ENCODE measurements around the gene FLRT2.

- TF ChIP-seq MAFK (IDR thresholded peaks at IDR 0.05; ENCODE audit: low read depth, low read length) = no peak
- no peak for TF ChIP-seq POLR2A (IDR thresholded peaks at IDR 0.05; ENCODE audit: low read depth, low read length)
- TF ChIP-seq, protein P1, sequence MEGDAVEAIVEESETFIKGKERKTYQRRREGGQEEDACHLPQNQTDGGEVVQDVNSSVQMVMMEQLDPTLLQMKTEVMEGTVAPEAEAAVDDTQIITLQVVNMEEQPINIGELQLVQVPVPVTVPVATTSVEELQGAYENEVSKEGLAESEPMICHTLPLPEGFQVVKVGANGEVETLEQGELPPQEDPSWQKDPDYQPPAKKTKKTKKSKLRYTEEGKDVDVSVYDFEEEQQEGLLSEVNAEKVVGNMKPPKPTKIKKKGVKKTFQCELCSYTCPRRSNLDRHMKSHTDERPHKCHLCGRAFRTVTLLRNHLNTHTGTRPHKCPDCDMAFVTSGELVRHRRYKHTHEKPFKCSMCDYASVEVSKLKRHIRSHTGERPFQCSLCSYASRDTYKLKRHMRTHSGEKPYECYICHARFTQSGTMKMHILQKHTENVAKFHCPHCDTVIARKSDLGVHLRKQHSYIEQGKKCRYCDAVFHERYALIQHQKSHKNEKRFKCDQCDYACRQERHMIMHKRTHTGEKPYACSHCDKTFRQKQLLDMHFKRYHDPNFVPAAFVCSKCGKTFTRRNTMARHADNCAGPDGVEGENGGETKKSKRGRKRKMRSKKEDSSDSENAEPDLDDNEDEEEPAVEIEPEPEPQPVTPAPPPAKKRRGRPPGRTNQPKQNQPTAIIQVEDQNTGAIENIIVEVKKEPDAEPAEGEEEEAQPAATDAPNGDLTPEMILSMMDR (conservative IDR thresholded peaks at IDR 0.05; ENCODE audit: low read depth, low read length) = no peak
- no peak for TF ChIP-seq SMC3 (IDR thresholded peaks at IDR 0.05; ENCODE audit: low read depth, low read length)
- no peak for TF ChIP-seq RCOR1 (IDR thresholded peaks at IDR 0.05; ENCODE audit: insufficient replicate concordance, low read length)
- TF ChIP-seq, protein P2, sequence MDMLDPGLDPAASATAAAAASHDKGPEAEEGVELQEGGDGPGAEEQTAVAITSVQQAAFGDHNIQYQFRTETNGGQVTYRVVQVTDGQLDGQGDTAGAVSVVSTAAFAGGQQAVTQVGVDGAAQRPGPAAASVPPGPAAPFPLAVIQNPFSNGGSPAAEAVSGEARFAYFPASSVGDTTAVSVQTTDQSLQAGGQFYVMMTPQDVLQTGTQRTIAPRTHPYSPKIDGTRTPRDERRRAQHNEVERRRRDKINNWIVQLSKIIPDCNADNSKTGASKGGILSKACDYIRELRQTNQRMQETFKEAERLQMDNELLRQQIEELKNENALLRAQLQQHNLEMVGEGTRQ (IDR thresholded peaks at IDR 0.05; ENCODE audit: low read depth, low read length) = no peak
- no peak for TF ChIP-seq RAD21 (IDR thresholded peaks at IDR 0.05; ENCODE audit: low read length)
- no peak for TF ChIP-seq MAZ (IDR thresholded peaks at IDR 0.05; ENCODE audit: borderline replicate concordance, low read depth, low read length)
- no peak for TF ChIP-seq CEBPB (IDR thresholded peaks at IDR 0.05; ENCODE audit: low read depth, low read length)
- TF ChIP-seq NFE2L2 (IDR thresholded peaks at IDR 0.05; ENCODE audit: low read depth, low read length) = no peak
These were observed 64.3 kb downstream of the FLRT2 start for GRCh38 chr14:85594217-85594616.
